Type B pancreatic cell (in vitro differentiated cells): ENCODE results near the gene RAB23. TPM values are rescaled to one million over a fixed set of nuclear protein-coding genes. Genes with fewer than 3 reads are reported as not detected.

ENCODE experiments used
- DNase-seq: peaks from one replicate; pipeline ENCODE4 v3.0.0; 2021; ENCODE audit warnings: mixed read lengths; ENCODE audit not compliant: unreplicated experiment; ENCODE audit errors: extremely low spot score
- H3K27ac Mint-ChIP-seq: 2 replicates; pipeline ENCODE4 v1.8.0; 2021; ENCODE audit warnings: mild to moderate bottlenecking, mixed read lengths
- H3K27me3 Mint-ChIP-seq: 2 replicates; pipeline ENCODE4 v1.8.0; 2021; ENCODE audit warnings: mixed read lengths
- H3K36me3 Mint-ChIP-seq: 2 replicates; pipeline ENCODE4 v1.8.0; 2021; ENCODE audit warnings: mixed read lengths
- H3K4me1 Mint-ChIP-seq: one replicate; pipeline ENCODE4 v1.8.0; 2021; ENCODE audit warnings: mixed read lengths; ENCODE audit not compliant: unreplicated experiment
- H3K4me3 Mint-ChIP-seq: 2 replicates; pipeline ENCODE4 v1.8.0; 2021; ENCODE audit warnings: mild to moderate bottlenecking, mixed read lengths
- H3K9me3 Mint-ChIP-seq: 2 replicates; pipeline ENCODE4 v1.8.0; 2021; ENCODE audit warnings: mixed read lengths
- CTCF ChIP-seq: fragments of 200-600 bp; sonication (generic); conservative IDR thresholded peaks from 2 replicates; pipeline ENCODE4 v1.5.0; 2021; ENCODE audit warnings: antibody characterized with exemption, mild to moderate bottlenecking
- total RNA-seq: library from RNA; stranded (reverse); gene quantifications from 2 replicates; pipeline ENCODE4 v1.2.1, GENCODE V29; 2021; ENCODE audit warnings: low replicate concordance

The RAB23 gene
- total RNA-seq, 1 donor from 2014 or later = 17.4 TPM

DNA sequence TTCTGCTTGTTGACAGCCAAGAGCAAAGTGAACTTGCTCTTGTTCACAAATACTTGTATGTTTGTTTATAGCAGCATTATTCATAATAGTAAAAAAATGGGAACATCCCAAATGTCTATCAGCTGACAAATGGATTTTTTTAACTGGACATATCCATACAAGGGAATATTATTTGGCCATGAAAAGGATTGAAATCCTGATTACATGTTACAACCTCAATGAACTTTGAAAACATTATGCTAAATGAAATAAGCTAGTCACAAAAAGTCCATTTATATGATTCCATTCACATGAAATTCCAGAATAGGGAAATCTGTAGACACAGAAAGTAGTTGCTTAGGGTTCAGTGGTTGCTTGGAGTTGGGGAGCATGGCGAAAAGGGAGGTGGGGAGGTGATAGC is 78.4 kb downstream of the RAB23 start:
- no peak for DNase-seq
- no peak overlapping the region for H3K4me3 Mint-ChIP-seq

GRCh38 chr6:57142178-57142525 is 80.0 kb downstream of the RAB23 start:
- no peak for TF ChIP-seq CTCF
- H3K27ac Mint-ChIP-seq = no peak overlapping the region
- H3K27me3 Mint-ChIP-seq = no peaks in the 10 kb centered on the region
- H3K36me3 Mint-ChIP-seq = peaks cover 36% of the 10 kb centered on the region
- no peaks in the 10 kb centered on the region for H3K4me1 Mint-ChIP-seq
- H3K4me3 Mint-ChIP-seq = no peak overlapping the region
- H3K9me3 Mint-ChIP-seq = no peaks in the 10 kb centered on the region
- no peak for DNase-seq

More for the DNA sequence above, 78.4 kb downstream of the RAB23 start:
- Mint-ChIP-seq H3K27me3 (no peaks in the 10 kb centered on the region), H3K27ac (no peak overlapping the region), H3K4me1 (no peaks in the 10 kb centered on the region), H3K36me3 (peaks cover 41% of the 10 kb centered on the region), H3K9me3 (no peaks in the 10 kb centered on the region)
- TF ChIP-seq CTCF = no peak

GRCh38 chr6:57141451-57142177 is 80.5 kb downstream of the RAB23 start:
- Mint-ChIP-seq H3K27ac (no peak overlapping the region), H3K4me3 (no peak overlapping the region), H3K4me1 (no peaks in the 10 kb centered on the region), H3K9me3 (no peaks in the 10 kb centered on the region), H3K27me3 (no peaks in the 10 kb centered on the region), H3K36me3 (peaks cover 41% of the 10 kb centered on the region)
- no peak for TF ChIP-seq CTCF
- DNase-seq = no peak

DNA sequence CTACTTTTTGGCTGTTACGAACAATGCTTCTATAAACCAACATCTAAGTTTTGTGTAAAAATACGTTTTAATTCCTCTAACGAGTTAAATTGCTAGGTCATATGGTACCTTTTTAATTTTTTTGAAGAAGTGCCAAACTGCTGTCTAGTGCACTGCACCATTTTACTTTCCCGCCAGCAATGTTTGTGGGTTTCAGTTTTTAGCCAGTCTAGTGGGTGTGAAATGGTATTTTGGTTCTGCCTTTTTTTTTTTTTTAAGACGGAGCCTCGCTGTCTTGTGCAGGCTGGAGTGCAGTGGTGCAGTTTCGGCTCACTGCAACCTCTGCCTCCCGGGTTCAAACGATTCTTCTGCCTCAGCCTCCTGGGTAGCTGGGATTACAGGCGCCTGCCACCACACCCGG is 84.1 kb downstream of the RAB23 start:
- DNase-seq = no peak
- peaks cover 39% of the 10 kb centered on the region for H3K36me3 Mint-ChIP-seq
- H3K9me3 Mint-ChIP-seq = no peaks in the 10 kb centered on the region
- no peaks in the 10 kb centered on the region for H3K27me3 Mint-ChIP-seq
- H3K27ac Mint-ChIP-seq = no peak overlapping the region
- no peaks in the 10 kb centered on the region for H3K4me1 Mint-ChIP-seq
- no peak for TF ChIP-seq CTCF
- H3K4me3 Mint-ChIP-seq = no peak overlapping the region

- H3K36me3 Mint-ChIP-seq = peaks cover 36% of the 10 kb centered on the region
- no peaks in the 10 kb centered on the region for H3K4me1 Mint-ChIP-seq
- TF ChIP-seq CTCF = no peak
- no peak overlapping the region for H3K4me3 Mint-ChIP-seq
- DNase-seq = no peak
- no peak overlapping the region for H3K27ac Mint-ChIP-seq
- no peaks in the 10 kb centered on the region for H3K9me3 Mint-ChIP-seq
- H3K27me3 Mint-ChIP-seq = no peaks in the 10 kb centered on the region
Observed at GRCh38 chr6:57137350-57137749, 84.8 kb downstream of the RAB23 start.

Other genes starting within 250 kb of the RAB23 start
- gene KIAA1586, start 175.6 kb downstream of the RAB23 start, total RNA-seq = 19.0 and 26.2 TPM in 2 replicates
- gene ZNF451, start 132.1 kb downstream of the RAB23 start, total RNA-seq = 68.4 and 69.0 TPM in 2 replicates
- 1.5 and 3.8 TPM in 2 replicates for gene BAG2, start 50.0 kb downstream of the RAB23 start, total RNA-seq
- gene PRIM2, start 95.3 kb upstream of the RAB23 start, total RNA-seq = 16.2 and 26.6 TPM in 2 replicates